RWPE1 (cell line): ENCODE results near the gene ZNF219.

Source experiments
- CTCF ChIA-PET: fragments of 350-600 bp; sonication (Branson Sonifier 250); formaldehyde crosslinking; extraction: SDS; loops from one replicate; lab custom pipeline; 2021; lab: Yijun Ruan, JAX
- POLR2A ChIA-PET: fragments of 400-600 bp; formaldehyde crosslinking; extraction: SDS; loops from one replicate; lab custom pipeline; 2020; ENCODE audit warnings: antibody characterized with exemption; ENCODE audit not compliant: low non-redundant PET; lab: Yijun Ruan, JAX
- DNase-seq: peaks from one replicate; pipeline ENCODE4 v3.0.0; 2012; ENCODE audit warnings: low spot score
- H3K27ac ChIP-seq: fragments of 450-650 bp; 2 replicates; pipeline ENCODE4 v1.5.1; 2017
- CTCF ChIP-seq: fragments of 450-650 bp; conservative IDR thresholded peaks from 2 replicates; pipeline ENCODE4 v1.5.1; 2017; ENCODE audit warnings: low read depth, mild to moderate bottlenecking

Gene ZNF219

GRCh38 chr14:21121122-21121521 is 22.7 kb upstream of the ZNF219 start:
- ChIA-PET POLR2A (no interaction called here), CTCF (no interaction called here)
- no peak for TF ChIP-seq CTCF
- no peak overlapping the region for H3K27ac ChIP-seq
- no peak for DNase-seq

DNA sequence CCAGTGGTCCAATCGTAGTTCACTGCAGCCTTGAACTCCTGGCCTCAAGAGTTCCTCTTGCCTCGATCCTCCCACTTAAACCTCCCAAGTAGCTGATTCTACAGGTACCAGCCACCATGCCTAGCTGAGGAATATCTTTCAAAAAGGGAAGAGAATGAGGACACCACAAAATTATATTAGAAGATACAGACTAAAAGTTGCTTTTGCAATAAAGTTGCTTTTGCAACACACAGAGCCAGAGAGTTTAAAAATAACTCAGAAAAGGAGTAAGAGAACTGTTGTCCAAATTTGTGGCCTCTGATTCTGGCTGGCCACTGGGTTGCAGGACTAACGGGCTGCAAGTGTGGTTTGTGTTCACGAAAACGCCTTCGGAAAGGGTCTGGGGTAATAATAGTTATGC is 22.2 kb upstream of the ZNF219 start:
- ChIA-PET POLR2A (no interaction called here), CTCF (interaction anchor here (0.6 kb wide), 1 partner anchor 263 kb away, joined by 3 read pairs; no protein-coding TSS in a partner anchor)
- no peak overlapping the region for H3K27ac ChIP-seq
- DNase-seq = no peak
- TF ChIP-seq CTCF = no peak

DNA sequence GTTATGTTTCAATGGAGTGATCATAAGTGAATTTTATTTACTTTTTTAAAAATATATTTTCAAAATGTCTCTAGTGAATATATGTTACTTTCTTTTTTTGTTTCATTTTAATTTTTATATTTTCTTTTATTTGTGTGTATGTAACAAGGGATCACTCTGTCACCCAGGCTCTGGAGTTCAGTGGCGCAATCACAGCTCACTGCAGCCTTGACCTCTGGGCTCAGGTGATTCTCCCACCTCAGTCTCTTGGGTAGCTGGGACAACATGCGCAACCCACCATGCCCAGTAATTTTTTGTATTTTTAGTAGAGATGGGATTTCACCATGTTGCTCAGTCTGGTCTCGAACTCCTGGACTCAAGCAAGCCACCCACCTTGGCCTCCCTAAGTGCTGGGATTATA is 20.5 kb upstream of the ZNF219 start:
- no peak overlapping the region for H3K27ac ChIP-seq
- ChIA-PET POLR2A (no interaction called here), CTCF (no interaction called here)
- no peak for DNase-seq
- TF ChIP-seq CTCF = no peak

- DNase-seq = no peak
- ChIA-PET CTCF (no interaction called here), POLR2A (no interaction called here)
- TF ChIP-seq CTCF = no peak
- H3K27ac ChIP-seq = no peak overlapping the region
Observed at GRCh38 chr14:21113369-21113768, 14.9 kb upstream of the ZNF219 start.

- TF ChIP-seq CTCF = no peak
- H3K27ac ChIP-seq = no peak overlapping the region
- POLR2A ChIA-PET = no interaction called here
- DNase-seq = no peak
- CTCF ChIA-PET = no interaction called here
Observed at GRCh38 chr14:21112255-21112654, 13.8 kb upstream of the ZNF219 start.

DNA sequence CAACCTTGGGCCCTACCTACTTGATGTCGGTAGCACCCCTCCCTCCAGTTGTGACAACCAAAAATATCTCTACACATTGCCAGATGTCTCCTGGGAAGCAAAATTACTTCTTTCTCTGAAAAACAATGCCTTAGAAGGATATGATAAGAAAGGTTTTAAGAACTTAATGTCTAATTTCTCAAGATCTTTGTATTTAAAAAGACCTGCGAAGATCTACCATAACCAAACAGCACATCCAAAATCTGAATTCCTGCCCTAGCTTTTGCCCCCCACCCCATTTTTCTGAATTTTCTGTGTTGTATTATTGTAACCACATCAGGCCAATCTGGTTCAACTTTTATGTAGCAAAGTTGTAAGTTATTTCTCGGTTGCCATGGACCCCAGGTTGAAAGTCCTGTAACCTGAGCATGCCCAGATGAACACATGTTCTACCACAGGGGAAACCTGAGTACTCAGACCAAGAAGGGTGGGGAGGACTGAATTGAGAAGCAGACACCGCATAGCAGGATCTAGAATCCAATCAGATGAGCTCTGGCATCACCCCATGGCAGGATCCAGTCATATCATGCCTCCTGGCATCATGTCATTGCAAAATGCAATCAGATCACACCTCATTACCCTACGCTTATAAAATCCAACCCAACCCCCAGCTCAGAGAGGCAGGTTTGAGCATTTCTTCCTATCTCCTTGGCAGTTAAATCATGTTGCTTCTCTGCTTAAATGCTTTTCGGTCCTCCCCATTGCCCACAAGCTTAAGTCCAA is 11.1 kb upstream of the ZNF219 start:
- POLR2A ChIA-PET = no interaction called here
- DNase-seq = no peak

More for the DNA sequence above, 11.1 kb upstream of the ZNF219 start:
- CTCF ChIA-PET = interaction anchor here (0.7 kb wide), 1 partner anchor 41 kb away, joined by 3 read pairs; no protein-coding TSS in a partner anchor
- TF ChIP-seq CTCF = no peak
- H3K27ac ChIP-seq = no peak overlapping the region
